Measurements from ENCODE around the gene CHST9. TPM values are rescaled to one million over a fixed set of nuclear protein-coding genes. Genes with fewer than 3 reads are reported as not detected.

Gene CHST9
- total RNA-seq, 4 donors from 2014 or later: 0.16 to 0.80 (median 0.41) TPM; not detected in 1

DNA sequence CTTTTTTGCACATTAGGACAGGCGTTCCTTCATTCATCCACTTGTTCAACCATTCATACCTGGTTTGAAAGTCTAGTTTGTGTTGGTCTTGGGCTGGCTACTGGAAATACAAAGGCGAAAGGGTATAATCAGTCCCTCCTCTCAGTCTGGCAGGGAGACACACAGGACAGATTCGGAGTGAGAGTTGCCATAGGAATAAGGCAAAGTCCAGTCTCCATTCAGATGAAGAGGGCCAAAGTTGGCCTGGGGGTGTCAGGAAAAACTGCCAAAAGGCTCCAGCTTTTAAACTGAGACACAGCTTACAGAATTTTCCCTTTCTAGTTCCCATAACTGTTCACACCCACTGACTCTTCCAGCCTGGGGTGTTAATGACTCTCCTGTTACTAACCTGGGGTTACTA is 223.3 kb downstream of the CHST9 start:
- Histone ChIP-seq H3K4me1 (no peaks in the 10 kb centered on the region), H3K27me3 (no peaks in the 10 kb centered on the region), H3K4me3 (no peak overlapping the region), H3K36me3 (no peaks in the 10 kb centered on the region), H3K27ac (no peak overlapping the region), H3K9me3 (no peaks in the 10 kb centered on the region)
- in situ Hi-C loops (cut with MboI; ENCODE audit: low pct_ligation_motif_present in 1 of 4, low pct_unique_long_range_greater_than_20kb in 1 of 4, low sequenced_read_pairs in 3 of 4) (no loop called here), intact Hi-C loops (cut with DNase I; ENCODE audit: low total_unique reads) (no loop called here)
- no peak for DNase-seq
- WGBS, 2 donors (ENCODE audit: low coverage in 1 of 2): 68 to 81% methylated on average over 2 to 3 of the region's 3 CpGs
- TF ChIP-seq EP300 (IDR thresholded peaks at IDR 0.05; ENCODE audit: low read depth) (no peak), POLR2A (IDR thresholded peaks at IDR 0.05) (no peak), POLR2AphosphoS5 (IDR thresholded peaks at IDR 0.05) (no peak)
- TF ChIP-seq, protein P1, sequence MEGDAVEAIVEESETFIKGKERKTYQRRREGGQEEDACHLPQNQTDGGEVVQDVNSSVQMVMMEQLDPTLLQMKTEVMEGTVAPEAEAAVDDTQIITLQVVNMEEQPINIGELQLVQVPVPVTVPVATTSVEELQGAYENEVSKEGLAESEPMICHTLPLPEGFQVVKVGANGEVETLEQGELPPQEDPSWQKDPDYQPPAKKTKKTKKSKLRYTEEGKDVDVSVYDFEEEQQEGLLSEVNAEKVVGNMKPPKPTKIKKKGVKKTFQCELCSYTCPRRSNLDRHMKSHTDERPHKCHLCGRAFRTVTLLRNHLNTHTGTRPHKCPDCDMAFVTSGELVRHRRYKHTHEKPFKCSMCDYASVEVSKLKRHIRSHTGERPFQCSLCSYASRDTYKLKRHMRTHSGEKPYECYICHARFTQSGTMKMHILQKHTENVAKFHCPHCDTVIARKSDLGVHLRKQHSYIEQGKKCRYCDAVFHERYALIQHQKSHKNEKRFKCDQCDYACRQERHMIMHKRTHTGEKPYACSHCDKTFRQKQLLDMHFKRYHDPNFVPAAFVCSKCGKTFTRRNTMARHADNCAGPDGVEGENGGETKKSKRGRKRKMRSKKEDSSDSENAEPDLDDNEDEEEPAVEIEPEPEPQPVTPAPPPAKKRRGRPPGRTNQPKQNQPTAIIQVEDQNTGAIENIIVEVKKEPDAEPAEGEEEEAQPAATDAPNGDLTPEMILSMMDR (IDR thresholded peaks at IDR 0.05): no peak

DNA sequence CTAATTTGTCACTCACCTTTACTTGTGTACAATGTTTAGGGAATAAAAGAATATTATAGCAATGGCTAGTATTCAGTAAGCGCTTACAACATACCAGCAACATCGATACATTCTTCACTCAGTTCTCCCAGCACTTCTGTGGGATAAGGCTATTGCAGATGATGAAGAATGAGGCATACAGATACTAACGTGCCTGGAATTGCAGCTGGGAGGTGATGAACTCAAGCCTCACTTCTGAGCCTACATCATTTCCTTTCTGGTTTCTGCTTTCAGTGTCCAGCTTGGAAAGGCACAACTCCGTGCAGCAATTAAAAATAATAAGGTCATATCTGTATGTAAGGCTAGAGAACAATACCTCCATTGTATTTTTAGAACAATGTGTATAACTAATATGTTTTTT is 224.2 kb downstream of the CHST9 start:
- WGBS, 2 donors (ENCODE audit: low coverage in 1 of 2): 52 to 56% methylated on average over 4 of the region's 4 CpGs
- Histone ChIP-seq H3K4me3 (no peak overlapping the region), H3K9me3 (no peaks in the 10 kb centered on the region), H3K27me3 (no peaks in the 10 kb centered on the region), H3K4me1 (no peaks in the 10 kb centered on the region), H3K36me3 (no peaks in the 10 kb centered on the region), H3K27ac (no peak overlapping the region)
- no peak for DNase-seq
- in situ Hi-C loops (cut with MboI; ENCODE audit: low pct_ligation_motif_present in 1 of 4, low pct_unique_long_range_greater_than_20kb in 1 of 4, low sequenced_read_pairs in 3 of 4) (no loop called here), intact Hi-C loops (cut with DNase I; ENCODE audit: low total_unique reads) (no loop called here)
- TF ChIP-seq POLR2AphosphoS5 (IDR thresholded peaks at IDR 0.05) (no peak), EP300 (IDR thresholded peaks at IDR 0.05; ENCODE audit: low read depth) (no peak), POLR2A (IDR thresholded peaks at IDR 0.05) (no peak)
- TF ChIP-seq, protein P1 (IDR thresholded peaks at IDR 0.05): no peak

DNA sequence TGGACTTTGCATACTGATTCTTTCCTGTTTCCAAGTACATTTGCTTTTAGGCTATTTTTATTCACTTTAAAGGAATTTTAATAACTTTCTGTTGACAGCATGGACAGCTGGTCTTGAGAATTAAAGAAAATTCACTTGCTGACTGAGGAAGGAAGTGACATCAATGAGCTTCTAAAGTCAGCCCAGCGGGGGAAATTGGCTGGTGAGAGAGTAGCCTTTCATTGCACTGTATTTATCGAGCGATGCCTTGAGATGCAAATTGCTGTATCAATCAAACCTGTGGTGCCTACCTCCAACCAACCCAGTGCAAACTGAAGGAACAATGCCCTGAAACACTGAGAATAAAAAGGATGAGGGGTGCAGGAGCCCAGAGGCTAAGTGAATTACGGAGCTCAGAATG is 228.2 kb downstream of the CHST9 start:
- Histone ChIP-seq H3K9me3 (no peaks in the 10 kb centered on the region), H3K27ac (no peak overlapping the region), H3K4me1 (no peaks in the 10 kb centered on the region), H3K4me3 (no peak overlapping the region), H3K36me3 (no peaks in the 10 kb centered on the region), H3K27me3 (no peaks in the 10 kb centered on the region)
- TF ChIP-seq EP300 (IDR thresholded peaks at IDR 0.05; ENCODE audit: low read depth) (no peak), POLR2AphosphoS5 (IDR thresholded peaks at IDR 0.05) (no peak), POLR2A (IDR thresholded peaks at IDR 0.05) (no peak)
- TF ChIP-seq, protein P1 (IDR thresholded peaks at IDR 0.05): no peak
- in situ Hi-C loops (cut with MboI; ENCODE audit: low pct_ligation_motif_present in 1 of 4, low pct_unique_long_range_greater_than_20kb in 1 of 4, low sequenced_read_pairs in 3 of 4) (no loop called here), intact Hi-C loops (cut with DNase I; ENCODE audit: low total_unique reads) (no loop called here)
- no peak for DNase-seq
- 56 to 66% methylated on average over 4 of the region's 4 CpGs for WGBS, 2 donors (ENCODE audit: low coverage in 1 of 2)

DNA sequence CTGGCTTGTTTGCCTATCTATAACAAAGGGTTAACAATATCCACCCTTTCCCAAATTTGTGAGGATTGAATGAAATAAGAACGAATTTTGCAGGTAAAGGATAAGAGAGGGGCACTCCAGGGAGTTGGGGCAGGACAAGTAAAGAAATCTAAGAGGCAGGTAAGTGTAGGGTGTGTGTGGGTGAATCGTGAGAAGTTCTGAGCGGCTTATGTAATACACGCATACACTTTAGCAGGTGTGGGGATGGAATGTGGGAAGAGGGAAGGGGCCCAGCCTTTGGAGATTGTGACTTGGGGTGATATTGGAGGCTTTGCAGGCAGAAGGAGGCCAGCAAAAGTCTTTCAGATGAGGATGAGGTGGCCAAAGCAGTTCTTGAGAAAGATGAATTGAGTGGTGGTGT is 236.4 kb downstream of the CHST9 start:
- DNase-seq: no peak
- 74 to 85% methylated on average over 4 of the region's 4 CpGs for WGBS, 2 donors (ENCODE audit: low coverage in 1 of 2)
- Histone ChIP-seq H3K27me3 (no peaks in the 10 kb centered on the region), H3K4me3 (no peak overlapping the region), H3K4me1 (no peaks in the 10 kb centered on the region), H3K36me3 (no peaks in the 10 kb centered on the region), H3K9me3 (no peaks in the 10 kb centered on the region), H3K27ac (no peak overlapping the region)
- TF ChIP-seq POLR2AphosphoS5 (IDR thresholded peaks at IDR 0.05) (no peak), POLR2A (IDR thresholded peaks at IDR 0.05) (no peak), EP300 (IDR thresholded peaks at IDR 0.05; ENCODE audit: low read depth) (no peak)
- TF ChIP-seq, protein P1 (IDR thresholded peaks at IDR 0.05): no peak
- in situ Hi-C loops (cut with MboI; ENCODE audit: low pct_ligation_motif_present in 1 of 4, low pct_unique_long_range_greater_than_20kb in 1 of 4, low sequenced_read_pairs in 3 of 4): no loop called here
- intact Hi-C loops (cut with DNase I; ENCODE audit: low total_unique reads): no loop called here

Data from transverse colon (tissue), 4 donors.